Measurements from ENCODE around the gene RPL28. TPM values are rescaled to one million over a fixed set of nuclear protein-coding genes. Genes with fewer than 3 reads are reported as not detected.
A peak's percentile ranks its signal among the peaks of the same experiment; 100 is the strongest.

Gene RPL28
- total RNA-seq, 2 donors from 2014 or later, result 1,672 to 1,902 TPM

DNA sequence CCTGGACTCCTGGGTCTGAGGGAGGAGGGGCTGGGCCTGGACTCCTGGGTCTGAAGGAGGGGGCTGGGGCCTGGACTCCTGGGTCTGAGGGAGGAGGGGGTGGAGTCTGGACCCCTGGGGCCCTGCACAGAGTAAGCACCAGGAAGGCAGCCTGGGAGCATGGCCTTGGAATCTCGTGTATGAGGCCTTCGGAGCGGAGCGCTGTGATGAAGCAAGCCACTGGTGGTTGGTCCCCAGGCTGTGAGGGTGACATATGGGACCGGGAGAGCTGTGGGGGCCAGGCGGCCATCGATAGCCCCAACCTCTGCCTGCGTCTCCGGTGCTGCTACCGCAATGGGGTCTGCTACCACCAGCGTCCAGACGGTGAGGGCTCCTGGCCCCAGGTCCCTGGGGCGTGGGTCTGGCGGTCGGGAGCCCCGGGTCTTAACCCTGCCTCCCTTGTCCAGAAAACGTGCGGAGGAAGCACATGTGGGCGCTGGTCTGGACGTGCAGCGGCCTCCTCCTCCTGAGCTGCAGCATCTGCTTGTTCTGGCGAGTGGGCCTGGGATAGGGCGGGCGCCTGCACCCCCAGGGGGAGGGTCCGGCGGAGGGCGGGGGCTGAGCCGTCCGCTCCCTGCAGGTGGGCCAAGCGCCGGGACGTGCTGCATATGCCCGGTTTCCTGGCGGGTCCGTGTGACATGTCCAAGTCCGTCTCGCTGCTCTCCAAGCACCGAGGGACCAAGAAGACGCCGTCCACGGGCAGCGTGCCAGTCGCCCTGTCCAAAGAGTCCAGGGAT is 8.2 kb upstream of the RPL28 start:
- Mint-ChIP-seq H3K27me3 (ENCODE audit: insufficient read depth) (peaks cover 58% of the 10 kb centered on the region), H3K4me1 (peaks cover 14% of the 10 kb centered on the region), H3K4me3 (peak overlapping the region; percentile 40), H3K36me3 (ENCODE audit: low read depth) (peaks cover 2% of the 10 kb centered on the region), H3K9me3 (no peaks in the 10 kb centered on the region), H3K27ac (no peak overlapping the region)
- Histone ChIP-seq H3K9me3 (ENCODE audit: control insufficient read depth, low read length) (peaks cover 3% of the 10 kb centered on the region), H3K27ac (ENCODE audit: low read depth, low read length) (no peak overlapping the region), H3K9ac (ENCODE audit: extremely low read depth, low read length, poor library complexity, severe bottlenecking) (no peak overlapping the region), H3K27me3 (ENCODE audit: control insufficient read depth, insufficient read depth, low read length, poor library complexity, severe bottlenecking) (peaks cover 8% of the 10 kb centered on the region), H3K36me3 (ENCODE audit: control insufficient read depth, insufficient read depth, low read length) (no peaks in the 10 kb centered on the region), H3K4me3 (ENCODE audit: low read length) (no peak overlapping the region), H3K4me1 (ENCODE audit: control insufficient read depth, insufficient read depth, low read length) (peaks cover 5% of the 10 kb centered on the region)
- WGBS, 2 experiments (ENCODE audit: insufficient coverage in 1 of 2, insufficient read length in 1 of 2), result 20 to 35% methylated on average over 15 to 43 of the region's 43 CpGs
- no peak for TF ChIP-seq CTCF (conservative IDR thresholded peaks at IDR 0.05)
- DNase-seq, result peak; percentile 73

DNA sequence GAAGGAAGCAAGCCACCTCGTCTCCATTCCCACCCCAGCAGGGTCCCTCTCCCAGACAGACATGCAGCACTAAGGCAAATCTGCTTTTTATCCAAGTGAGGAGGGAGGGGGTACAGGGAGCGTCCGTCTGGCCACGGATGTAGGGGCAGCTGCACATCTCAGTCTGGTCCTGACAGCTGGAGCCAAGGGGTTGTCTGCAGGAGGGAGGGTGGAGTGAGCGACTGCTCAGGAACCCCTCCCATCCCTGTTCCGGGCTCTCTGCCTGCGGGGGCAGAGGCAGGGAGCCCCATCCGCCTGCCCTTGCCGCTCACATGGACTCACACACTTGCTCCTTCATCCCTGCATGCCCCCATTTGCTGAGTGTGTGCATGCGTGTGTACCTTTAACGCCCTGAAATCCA is 6.6 kb upstream of the RPL28 start:
- Histone ChIP-seq H3K4me3 (ENCODE audit: low read length) (no peak overlapping the region), H3K27me3 (ENCODE audit: control insufficient read depth, insufficient read depth, low read length, poor library complexity, severe bottlenecking) (peaks cover 4% of the 10 kb centered on the region), H3K36me3 (ENCODE audit: control insufficient read depth, insufficient read depth, low read length) (no peaks in the 10 kb centered on the region), H3K9ac (ENCODE audit: extremely low read depth, low read length, poor library complexity, severe bottlenecking) (no peak overlapping the region), H3K4me1 (ENCODE audit: control insufficient read depth, insufficient read depth, low read length) (peaks cover 1% of the 10 kb centered on the region), H3K9me3 (ENCODE audit: control insufficient read depth, low read length) (peaks cover 3% of the 10 kb centered on the region), H3K27ac (ENCODE audit: low read depth, low read length) (no peak overlapping the region)
- Mint-ChIP-seq H3K36me3 (ENCODE audit: low read depth) (peaks cover 2% of the 10 kb centered on the region), H3K27me3 (ENCODE audit: insufficient read depth) (peaks cover 54% of the 10 kb centered on the region), H3K4me3 (no peak overlapping the region), H3K9me3 (no peaks in the 10 kb centered on the region), H3K27ac (no peak overlapping the region), H3K4me1 (peaks cover 10% of the 10 kb centered on the region)
- 72 to 93% methylated on average over 5 to 11 of the region's 11 CpGs for WGBS, 2 experiments (ENCODE audit: insufficient coverage in 1 of 2, insufficient read length in 1 of 2)
- no peak for TF ChIP-seq CTCF (conservative IDR thresholded peaks at IDR 0.05)
- DNase-seq, result no peak

DNA sequence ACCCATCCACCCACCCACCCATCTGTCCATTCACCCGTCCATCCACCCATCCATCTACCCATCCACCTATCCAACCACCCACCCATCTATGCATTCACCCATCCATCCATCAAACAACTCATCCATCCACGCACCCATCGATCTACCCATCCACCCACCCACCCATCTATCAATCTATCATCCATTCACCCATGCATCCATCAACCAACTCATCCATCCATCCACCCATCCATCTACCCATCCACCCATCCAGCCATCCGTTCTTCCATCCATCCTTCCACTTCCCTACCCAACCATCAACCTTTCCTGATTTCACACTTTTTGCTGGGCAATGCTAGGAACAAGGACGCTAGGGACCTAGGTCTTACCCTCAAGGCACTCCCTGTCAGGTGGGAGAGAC is 3.7 kb upstream of the RPL28 start:
- WGBS, 2 experiments (ENCODE audit: insufficient coverage in 1 of 2, insufficient read length in 1 of 2), result 89 to 93% methylated on average over 5 of the region's 5 CpGs
- H3K4me3 Mint-ChIP-seq, result peak overlapping the region; percentile 98
- H3K4me1 Mint-ChIP-seq, result peaks cover 16% of the 10 kb centered on the region
- Histone ChIP-seq H3K4me3 (ENCODE audit: low read length) (no peak overlapping the region), H3K27ac (ENCODE audit: low read depth, low read length) (no peak overlapping the region), H3K36me3 (ENCODE audit: control insufficient read depth, insufficient read depth, low read length) (peaks cover 7% of the 10 kb centered on the region), H3K9me3 (ENCODE audit: control insufficient read depth, low read length) (peaks cover 3% of the 10 kb centered on the region), H3K4me1 (ENCODE audit: control insufficient read depth, insufficient read depth, low read length) (peaks cover under 1% of the 10 kb centered on the region), H3K27me3 (ENCODE audit: control insufficient read depth, insufficient read depth, low read length, poor library complexity, severe bottlenecking) (peaks cover 4% of the 10 kb centered on the region), H3K9ac (ENCODE audit: extremely low read depth, low read length, poor library complexity, severe bottlenecking) (no peak overlapping the region)
- no peaks in the 10 kb centered on the region for H3K9me3 Mint-ChIP-seq
- DNase-seq, result no peak
- no peak overlapping the region for H3K27ac Mint-ChIP-seq
- peaks cover 13% of the 10 kb centered on the region for H3K36me3 Mint-ChIP-seq (ENCODE audit: low read depth)
- TF ChIP-seq CTCF (conservative IDR thresholded peaks at IDR 0.05), result no peak
- H3K27me3 Mint-ChIP-seq (ENCODE audit: insufficient read depth), result peaks cover 42% of the 10 kb centered on the region
